Adrenal gland (tissue), 12 donors: ENCODE results near the gene PIGB. TPM values are rescaled to one million over a fixed set of nuclear protein-coding genes. Genes with fewer than 3 reads are reported as not detected.

Source experiments
- DNase-seq, 7 donors: peaks; one replicate each; pipeline ENCODE4 v3.0.0-alpha.2; 2019 to 2020
- H3K27ac ChIP-seq, 5 donors: fragments of 200-600 bp; sonication (generic) in 4 of 5; 1 replicate in 3 of 5; 2 replicates in 2 of 5; pipeline versions ENCODE4 v1.5.1 to v1.8.0; 2016 to 2020; ENCODE audit warnings: mild to moderate bottlenecking in 1 of 5
- H3K27me3 ChIP-seq: fragments of 200-600 bp; 2 replicates; pipeline ENCODE4 v1.8.0; 2021
- H3K36me3 ChIP-seq, 2 donors: fragments of 200-600 bp; replicated peaks in 1 of 2; 1 replicate in 1 of 2; 2 replicates in 1 of 2; pipeline versions ENCODE4 v1.5.1 to v1.8.0; 2018 to 2022
- H3K4me1 ChIP-seq, 2 donors: fragments of 200-600 bp; replicated peaks in 1 of 2; 1 replicate in 1 of 2; 2 replicates in 1 of 2; pipeline versions ENCODE4 v1.5.1 to v1.8.0; 2018 to 2021
- H3K4me3 ChIP-seq, 4 donors: fragments of 200-600 bp; sonication (generic) in 3 of 4; one replicate each; pipeline ENCODE4 v1.5.1; 2016 to 2018
- H3K9me3 ChIP-seq, 3 donors: fragments of 200-600 bp; sonication (generic) in 1 of 3; replicated peaks in 1 of 3; 1 replicate in 2 of 3; 2 replicates in 1 of 3; pipeline versions ENCODE4 v1.5.1 to v1.8.0; 2016 to 2021
- POLR2A ChIP-seq, 2 donors: fragments of 450-650 bp; IDR thresholded peaks; one replicate each; pipeline ENCODE4 v1.6.1; 2017; ENCODE audit warnings: antibody characterized with exemption in 2 of 2, mild to moderate bottlenecking in 2 of 2, moderate library complexity in 1 of 2
- WGBS, 4 donors: extraction: QIAGEN DNeasy Blood & Tissue Kit in 2 of 4; methylation state at CpG; one replicate each; pipeline versions ENCODE4 v1.1.5 to v1.1.7; 2013 to 2017; 5-methylcytosine and 5-hydroxymethylcytosine counted together
- intact Hi-C, 2 donors: fragments of 100-400 bp; cut with DNase I; formaldehyde crosslinking; loops; one replicate each; pipeline versions ENCODE4 v1.14.1 to v1.15.0; 2022 to 2023
- polyA plus RNA-seq, 3 donors: library from polyadenylated mRNA; stranded (reverse); fragments of 200-250 nt in 2 of 3; fragments of 350-450 nt in 1 of 3; fragmentation: Illumina TruSeq in 1 of 3; extraction: RNeasy Lipid Tissue Mini Kit (QIAGEN cat#74804) in 1 of 3; gene quantifications; one replicate each; pipeline ENCODE4 v1.2.3, GENCODE V29; 2013 to 2014
- total RNA-seq, 9 donors: library from RNA; depleted of rRNA in 4 of 9; stranded (reverse); fragments of >200 nt in 4 of 9; fragments of 120-200 nt in 1 of 9; fragmentation: NEBNext Ultra II Directional in 1 of 9; extraction: Animal tissue kit (Norgen Biotek cat#: 25700) in 1 of 9; gene quantifications; one replicate each; pipeline versions ENCODE4 v1.1.0 to v1.2.4, GENCODE V29; 2013 to 2023
- TF ChIP-seq, protein P1 (sequence below), 6 experiments: fragments of 450-650 bp in 4 of 6; fragments of 200-600 bp in 2 of 6; sonication (generic) in 1 of 6; IDR thresholded peaks; 1 replicate in 5 of 6; 2 replicates in 1 of 6; pipeline versions ENCODE4 v1.5.1 to v1.8.0; 2016 to 2021; ENCODE audit warnings: antibody characterized with exemption in 6 of 6, mild to moderate bottlenecking in 2 of 6, moderate library complexity in 1 of 6
- donor health status: healthy with polysubstance abuse.
- donor health status: Bipolar disorder and iron deficiency.
- donor health status: DM: yes; HTN: yes; CAD: no.
- donor health status: DM: no; HTN: no; CAD: no.
- donor health status: DM: no; HTN: no; CAD: no.
- donor health status: DM: yes; HTN: yes; CAD: no.

Gene PIGB
- total and polyA plus RNA-seq, 12 donors = 9.5 to 33.8 (median 15.6) TPM

DNA sequence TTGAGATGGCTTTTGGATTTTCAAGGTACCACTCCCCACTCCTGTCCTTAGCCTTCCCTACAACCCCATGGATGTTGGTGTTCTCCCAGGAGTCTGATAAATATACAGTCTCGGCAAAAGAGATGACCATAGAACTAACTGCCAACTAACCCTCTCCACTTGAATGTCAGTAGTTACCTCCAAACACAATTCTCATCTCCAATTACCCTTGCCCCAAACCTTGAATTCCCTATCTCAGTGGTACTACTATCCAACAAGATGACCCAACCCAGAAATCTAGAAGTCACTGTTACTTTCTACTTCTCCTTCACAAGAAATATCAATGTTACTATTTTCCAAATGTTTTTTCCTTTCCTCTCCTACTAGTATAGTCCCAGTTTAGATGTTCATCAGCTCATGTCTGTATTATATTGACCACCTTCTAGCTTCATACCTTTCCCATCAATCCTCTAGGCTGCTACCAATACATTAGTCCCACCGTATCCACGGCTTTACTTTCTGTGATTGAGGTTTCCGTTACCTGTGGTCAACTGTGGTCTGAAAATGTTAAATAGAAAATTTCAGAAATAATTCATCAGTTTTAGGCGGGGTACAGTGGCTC is 38.1 kb downstream of the PIGB start:
- TF ChIP-seq, protein P1, sequence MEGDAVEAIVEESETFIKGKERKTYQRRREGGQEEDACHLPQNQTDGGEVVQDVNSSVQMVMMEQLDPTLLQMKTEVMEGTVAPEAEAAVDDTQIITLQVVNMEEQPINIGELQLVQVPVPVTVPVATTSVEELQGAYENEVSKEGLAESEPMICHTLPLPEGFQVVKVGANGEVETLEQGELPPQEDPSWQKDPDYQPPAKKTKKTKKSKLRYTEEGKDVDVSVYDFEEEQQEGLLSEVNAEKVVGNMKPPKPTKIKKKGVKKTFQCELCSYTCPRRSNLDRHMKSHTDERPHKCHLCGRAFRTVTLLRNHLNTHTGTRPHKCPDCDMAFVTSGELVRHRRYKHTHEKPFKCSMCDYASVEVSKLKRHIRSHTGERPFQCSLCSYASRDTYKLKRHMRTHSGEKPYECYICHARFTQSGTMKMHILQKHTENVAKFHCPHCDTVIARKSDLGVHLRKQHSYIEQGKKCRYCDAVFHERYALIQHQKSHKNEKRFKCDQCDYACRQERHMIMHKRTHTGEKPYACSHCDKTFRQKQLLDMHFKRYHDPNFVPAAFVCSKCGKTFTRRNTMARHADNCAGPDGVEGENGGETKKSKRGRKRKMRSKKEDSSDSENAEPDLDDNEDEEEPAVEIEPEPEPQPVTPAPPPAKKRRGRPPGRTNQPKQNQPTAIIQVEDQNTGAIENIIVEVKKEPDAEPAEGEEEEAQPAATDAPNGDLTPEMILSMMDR (IDR thresholded peaks at IDR 0.05) = no peak
- no peak for TF ChIP-seq POLR2A (IDR thresholded peaks at IDR 0.05)
- DNase-seq = no peak
- Histone ChIP-seq H3K27me3 (no peaks in the 10 kb centered on the region), H3K4me3 (no peak overlapping the region), H3K9me3 (no peaks in the 10 kb centered on the region), H3K36me3 (peaks cover 0 to 7% of the 10 kb centered on the region in 2 donors), H3K27ac (no peak overlapping the region), H3K4me1 (peaks cover 0 to 3% of the 10 kb centered on the region in 2 donors)
- intact Hi-C loops = no loop called here
- WGBS, 4 donors = 96 to 99% (median 98%) methylated on average over 5 of the region's 5 CpGs

DNA sequence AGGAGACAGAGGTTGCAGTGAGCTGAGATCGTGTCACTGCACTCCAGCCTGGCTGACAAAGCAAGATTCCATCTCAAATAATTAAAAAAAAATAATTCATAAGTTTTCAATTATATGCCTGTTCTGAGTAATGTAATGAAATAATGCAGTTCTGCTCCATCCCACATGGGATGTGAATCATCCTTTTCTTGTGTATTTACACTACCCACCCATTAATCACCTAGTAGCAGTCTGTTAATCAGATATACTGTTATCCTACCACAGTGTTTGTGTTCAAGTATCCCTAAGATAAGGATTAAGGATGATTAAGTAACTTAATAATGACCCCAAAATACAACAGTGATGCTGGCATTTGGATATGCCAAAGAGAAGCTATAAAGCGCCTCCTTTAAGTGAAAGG is 38.8 kb downstream of the PIGB start:
- Histone ChIP-seq H3K27me3 (no peaks in the 10 kb centered on the region), H3K36me3 (peaks cover 0 to 7% of the 10 kb centered on the region in 2 donors), H3K27ac (no peak overlapping the region), H3K4me3 (no peak overlapping the region), H3K4me1 (peaks cover 0 to 3% of the 10 kb centered on the region in 2 donors), H3K9me3 (no peaks in the 10 kb centered on the region)
- TF ChIP-seq, protein P1 (IDR thresholded peaks at IDR 0.05) = no peak
- TF ChIP-seq POLR2A (IDR thresholded peaks at IDR 0.05) = no peak
- no peak for DNase-seq
- intact Hi-C loops = no loop called here
- WGBS, 4 donors = 94 to 100% (median 97%) methylated on average over 2 of the region's 2 CpGs

DNA sequence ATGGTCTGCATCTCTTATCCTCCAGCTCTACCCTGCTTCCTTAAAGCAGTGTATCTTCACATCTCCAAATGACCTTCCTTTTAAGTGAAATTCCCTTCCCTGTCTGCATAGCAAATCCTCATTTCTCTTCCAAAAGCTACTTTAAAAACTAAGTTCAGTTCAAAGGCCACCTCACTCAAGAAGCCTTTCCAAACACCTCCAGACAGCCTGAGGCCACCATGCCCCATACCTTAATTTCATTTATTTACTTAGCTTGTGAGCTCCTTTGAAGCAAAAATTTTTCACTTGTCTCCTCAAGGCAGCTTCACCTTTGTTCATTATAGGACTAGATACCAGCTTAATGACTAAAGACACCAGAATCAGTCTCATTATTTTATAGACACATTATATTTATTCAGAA is 39.4 kb downstream of the PIGB start:
- TF ChIP-seq, protein P1 (IDR thresholded peaks at IDR 0.05) = no peak
- no peak for TF ChIP-seq POLR2A (IDR thresholded peaks at IDR 0.05)
- H3K9me3 ChIP-seq = no peaks in the 10 kb centered on the region
- intact Hi-C loops = no loop called here
- peaks cover 0 to 7% of the 10 kb centered on the region in 2 donors for H3K36me3 ChIP-seq
- H3K27me3 ChIP-seq = no peaks in the 10 kb centered on the region
- no peak overlapping the region for H3K27ac ChIP-seq
- H3K4me3 ChIP-seq = no peak overlapping the region
- DNase-seq = no peak
- H3K4me1 ChIP-seq = peaks cover 0 to 3% of the 10 kb centered on the region in 2 donors

DNA sequence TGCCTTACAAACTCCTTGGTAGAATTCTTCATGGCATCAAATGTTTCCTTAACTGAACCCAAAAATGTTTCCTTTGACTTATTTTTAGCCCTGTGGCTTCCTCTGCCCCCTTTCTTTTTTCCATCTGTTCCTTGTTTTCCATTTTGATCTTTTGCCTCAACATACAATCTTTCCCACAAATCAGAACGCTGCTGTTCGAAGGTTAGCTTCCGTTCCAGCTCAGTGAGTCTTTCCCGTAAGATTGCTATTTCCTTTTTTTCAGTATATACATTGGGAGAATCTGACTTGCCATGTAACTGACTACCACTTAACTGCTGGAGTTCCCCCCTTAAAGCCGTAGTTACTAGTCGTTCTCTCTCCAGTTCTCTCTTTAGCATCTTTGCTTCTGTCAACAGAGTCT is 41.2 kb downstream of the PIGB start:
- no peak overlapping the region for H3K4me3 ChIP-seq
- H3K36me3 ChIP-seq = peaks cover 0 to 15% of the 10 kb centered on the region in 2 donors
- H3K27ac ChIP-seq = no peak overlapping the region
- peaks cover 0 to 3% of the 10 kb centered on the region in 2 donors for H3K4me1 ChIP-seq
- DNase-seq = no peak
- H3K9me3 ChIP-seq = no peaks in the 10 kb centered on the region
- no peaks in the 10 kb centered on the region for H3K27me3 ChIP-seq
- no peak for TF ChIP-seq POLR2A (IDR thresholded peaks at IDR 0.05)
- TF ChIP-seq, protein P1 (IDR thresholded peaks at IDR 0.05) = no peak
- 61 to 64% (median 64%) methylated on average over 6 of the region's 6 CpGs for WGBS, 4 donors
- intact Hi-C loops = no loop called here
